ENCODE results near the gene NOC2L. TPM values are rescaled to one million over a fixed set of nuclear protein-coding genes. Genes with fewer than 3 reads are reported as not detected.

Gene NOC2L
- polyA plus RNA-seq, 2 of the 4 experiments (the other 2 are of a cell fraction), result 48.4 to 73.5 TPM

GRCh38 chr1:910311-910880 lies 48.7 kb downstream of the NOC2L start:
- ChIA-PET CTCF (interaction anchor here (1.9 to 4.3 kb wide), 2 partner anchors 8 to 29 kb away, joined by 8 to 30 read pairs; no protein-coding TSS in a partner anchor), POLR2A (no interaction called here)
- H3K9me3 ChIP-seq, result no peaks in the 10 kb centered on the region
- H3K4me3 ChIP-seq, result no peak overlapping the region
- 71% methylated on average over 3 of the region's 29 CpGs for WGBS (ENCODE audit: missing lambda C conversion rate)
- no peak for TF ChIP-seq BHLHE40 (IDR thresholded peaks at IDR 0.05; ENCODE audit: low read depth, low read length)
- TF ChIP-seq MAX (IDR thresholded peaks at IDR 0.05), result no peak
- TF ChIP-seq, protein P1, sequence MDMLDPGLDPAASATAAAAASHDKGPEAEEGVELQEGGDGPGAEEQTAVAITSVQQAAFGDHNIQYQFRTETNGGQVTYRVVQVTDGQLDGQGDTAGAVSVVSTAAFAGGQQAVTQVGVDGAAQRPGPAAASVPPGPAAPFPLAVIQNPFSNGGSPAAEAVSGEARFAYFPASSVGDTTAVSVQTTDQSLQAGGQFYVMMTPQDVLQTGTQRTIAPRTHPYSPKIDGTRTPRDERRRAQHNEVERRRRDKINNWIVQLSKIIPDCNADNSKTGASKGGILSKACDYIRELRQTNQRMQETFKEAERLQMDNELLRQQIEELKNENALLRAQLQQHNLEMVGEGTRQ (IDR thresholded peaks at IDR 0.05), result no peak
- TF ChIP-seq ZC3H11A (IDR thresholded peaks at IDR 0.05), result no peak
- TF ChIP-seq NFE2L2 (conservative IDR thresholded peaks at IDR 0.05; ENCODE audit: low read length), result no peak
- TF ChIP-seq RARB (CRISPR knock-in tag; IDR thresholded peaks at IDR 0.05), result no peak
- no peak for TF ChIP-seq EHF (CRISPR knock-in tag; IDR thresholded peaks at IDR 0.05)
- no peak for TF ChIP-seq CTCF (IDR thresholded peaks at IDR 0.05)
- no peak for TF ChIP-seq PHF8 (IDR thresholded peaks at IDR 0.05; ENCODE audit: borderline replicate concordance, low read depth)
- TF ChIP-seq ATOH8 (CRISPR knock-in tag; IDR thresholded peaks at IDR 0.05; ENCODE audit: low read depth), result no peak
- no peak for TF ChIP-seq HOXB13 (CRISPR knock-in tag; IDR thresholded peaks at IDR 0.05; ENCODE audit: low read depth)
- TF ChIP-seq PBX3 (IDR thresholded peaks at IDR 0.05), result no peak
- TF ChIP-seq BCL3 (IDR thresholded peaks at IDR 0.05), result no peak
- no peak for TF ChIP-seq RCOR1 (IDR thresholded peaks at IDR 0.05; ENCODE audit: low read depth, low read length)
- no peak for TF ChIP-seq CBX2 (IDR thresholded peaks at IDR 0.05; ENCODE audit: borderline replicate concordance, low read depth)
- no peak for TF ChIP-seq CEBPB (IDR thresholded peaks at IDR 0.05)
- TF ChIP-seq MYC (IDR thresholded peaks at IDR 0.05; ENCODE audit: borderline replicate concordance, low read length), result no peak
- no peak for TF ChIP-seq KDM1A (IDR thresholded peaks at IDR 0.05; ENCODE audit: low read depth)
- DNase-seq (ENCODE audit: low read depth in 1 of 2, low spot score in 1 of 2) (no peak), FAIRE-seq (no peak), ATAC-seq (no peak)
- peak overlapping the region; percentile 17 to 89; a peak in 5 of 6 replicates for H3K27ac ChIP-seq
- peaks cover 65% of the 10 kb centered on the region for H3K4me1 ChIP-seq
- peak overlapping the region; percentile 52 for H3K4me2 ChIP-seq

DNA sequence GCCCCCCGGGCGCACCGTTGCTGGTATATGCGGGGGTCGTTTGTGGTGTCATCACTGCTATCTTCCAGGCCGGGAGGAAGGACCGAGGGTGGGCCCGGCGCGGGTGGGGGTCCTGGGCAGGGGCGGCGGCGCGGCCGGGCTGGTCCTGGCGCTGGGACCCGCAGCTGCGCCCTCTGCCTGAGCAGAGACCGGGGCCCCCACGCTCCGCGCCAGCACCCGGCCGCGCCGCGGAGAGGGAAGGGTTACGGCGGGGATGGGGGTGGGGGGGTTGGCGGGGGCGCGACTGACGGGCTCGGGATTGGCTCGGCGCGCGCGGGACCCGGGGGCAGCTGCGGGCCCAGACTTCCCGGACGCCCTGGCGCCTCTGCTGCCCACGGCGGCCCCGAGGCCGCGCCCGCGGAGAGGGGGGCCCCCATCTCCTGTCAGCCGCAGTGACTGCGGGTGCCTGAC lies 49.2 kb downstream of the NOC2L start:
- H3K27ac ChIP-seq, result peak overlapping the region in 1 of 2 experiments; percentile 89; a peak in 3 of 6 replicates
- no peak overlapping the region for H3K4me3 ChIP-seq
- H3K9me3 ChIP-seq, result no peaks in the 10 kb centered on the region
- 88% methylated on average over 9 of the region's 53 CpGs for whole genome bisulfite sequencing (ENCODE audit: missing lambda C conversion rate)
- TF ChIP-seq RARB (CRISPR knock-in tag; IDR thresholded peaks at IDR 0.05) (no peak), HEYL (CRISPR knock-in tag; IDR thresholded peaks at IDR 0.05) (no peak)
- CTCF ChIA-PET, result interaction anchor here (4.3 kb wide), 1 partner anchor 30 kb away, joined by 30 read pairs; no protein-coding TSS in a partner anchor
- H3K4me1 ChIP-seq, result peaks cover 69% of the 10 kb centered on the region
- POLR2A ChIA-PET, result no interaction called here
- no peak overlapping the region for H3K4me2 ChIP-seq
- FAIRE-seq (no peak), DNase-seq (ENCODE audit: low read depth in 1 of 2, low spot score in 1 of 2) (no peak), ATAC-seq (no peak)

Measured in A549 (cell line).